Colonic mucosa (tissue), 4 donors: ENCODE results near the gene RETN. TPM values are rescaled to one million over a fixed set of nuclear protein-coding genes. Genes with fewer than 3 reads are reported as not detected.

Source experiments
- DNase-seq: peaks from one replicate; pipeline ENCODE4 v3.0.0-alpha.2; 2020
- H3K27ac ChIP-seq: fragments of 200-600 bp; one replicate; pipeline ENCODE4 v1.8.0; 2021
- H3K27me3 ChIP-seq: fragments of 200-600 bp; one replicate; pipeline ENCODE4 v1.8.0; 2021
- H3K36me3 ChIP-seq: fragments of 200-600 bp; one replicate; pipeline ENCODE4 v1.8.0; 2021
- H3K4me1 ChIP-seq: fragments of 200-600 bp; one replicate; pipeline ENCODE4 v1.8.0; 2021; ENCODE audit warnings: mild to moderate bottlenecking
- H3K4me3 ChIP-seq: fragments of 200-600 bp; one replicate; pipeline ENCODE4 v1.8.0; 2021
- H3K9ac ChIP-seq, 2 donors: one replicate each; pipeline ENCODE4 v1.7.0; 2013; ENCODE audit warnings: control low read depth in 2 of 2, low read depth in 2 of 2, low read length in 2 of 2
- H3K9me3 ChIP-seq: fragments of 200-600 bp; one replicate; pipeline ENCODE4 v1.8.0; 2021
- intact Hi-C: fragments of 100-400 bp; cut with DNase I; formaldehyde crosslinking; loops from one replicate; pipeline ENCODE4 v1.14.1; 2022
- total RNA-seq, 2 donors: library from RNA; stranded (reverse); fragmentation: NEBNext Ultra II Directional in 1 of 2; extraction: Animal tissue kit (Norgen Biotek cat#: 25700) in 1 of 2; gene quantifications; one replicate each; pipeline ENCODE4 v1.2.1, GENCODE V29; 2021
- TF ChIP-seq, protein P1 (sequence below): fragments of 200-600 bp; IDR thresholded peaks from one replicate; pipeline ENCODE4 v1.8.0; 2022; ENCODE audit warnings: antibody characterized with exemption, mild to moderate bottlenecking
- donor health status: healthy.
- donor health status: DM: no; HTN: no; CAD: no.
- donor health status: DM: no; HTN: no; CAD: no.

RETN gene
- total RNA-seq, 2 donors from 2014 or later, result not detected

DNA sequence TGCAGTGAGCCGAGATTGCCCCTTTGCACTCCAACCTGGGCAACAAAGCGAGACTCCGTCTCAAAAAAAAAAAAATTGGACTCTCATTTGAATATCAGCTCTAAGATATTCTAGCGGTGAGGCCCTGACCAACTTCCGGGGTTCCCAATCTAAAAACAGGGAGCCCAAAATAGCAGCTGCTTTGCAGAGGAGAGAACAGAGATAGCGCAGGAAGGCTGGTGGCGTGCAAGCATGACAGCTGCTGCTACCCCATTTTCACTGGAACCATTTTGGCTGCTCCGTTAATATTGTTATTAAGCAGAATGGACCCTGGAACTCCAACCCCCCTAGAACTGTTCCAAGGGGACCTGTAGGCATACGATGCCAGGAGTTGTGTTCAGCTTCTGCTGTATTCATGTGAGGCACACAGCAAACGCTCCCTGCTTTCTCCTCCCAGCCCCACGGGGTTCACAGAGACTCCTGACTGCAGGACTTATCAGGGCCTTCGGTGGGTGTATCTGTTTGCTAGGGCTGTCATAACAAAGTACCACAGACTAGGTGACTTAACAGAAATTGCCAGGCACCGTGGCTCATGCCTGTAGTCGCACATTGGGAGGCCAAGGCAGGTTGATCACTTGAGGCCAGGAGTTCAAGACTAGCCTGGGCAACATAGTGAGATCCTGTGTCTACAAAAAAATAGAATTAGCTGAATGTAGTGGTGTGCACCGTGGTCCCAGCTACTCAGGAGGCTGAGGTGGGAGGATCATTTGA lies 20.4 kb upstream of the RETN start:
- no peaks in the 10 kb centered on the region for H3K27me3 ChIP-seq
- intact Hi-C loops, result no loop called here
- TF ChIP-seq, protein P1, sequence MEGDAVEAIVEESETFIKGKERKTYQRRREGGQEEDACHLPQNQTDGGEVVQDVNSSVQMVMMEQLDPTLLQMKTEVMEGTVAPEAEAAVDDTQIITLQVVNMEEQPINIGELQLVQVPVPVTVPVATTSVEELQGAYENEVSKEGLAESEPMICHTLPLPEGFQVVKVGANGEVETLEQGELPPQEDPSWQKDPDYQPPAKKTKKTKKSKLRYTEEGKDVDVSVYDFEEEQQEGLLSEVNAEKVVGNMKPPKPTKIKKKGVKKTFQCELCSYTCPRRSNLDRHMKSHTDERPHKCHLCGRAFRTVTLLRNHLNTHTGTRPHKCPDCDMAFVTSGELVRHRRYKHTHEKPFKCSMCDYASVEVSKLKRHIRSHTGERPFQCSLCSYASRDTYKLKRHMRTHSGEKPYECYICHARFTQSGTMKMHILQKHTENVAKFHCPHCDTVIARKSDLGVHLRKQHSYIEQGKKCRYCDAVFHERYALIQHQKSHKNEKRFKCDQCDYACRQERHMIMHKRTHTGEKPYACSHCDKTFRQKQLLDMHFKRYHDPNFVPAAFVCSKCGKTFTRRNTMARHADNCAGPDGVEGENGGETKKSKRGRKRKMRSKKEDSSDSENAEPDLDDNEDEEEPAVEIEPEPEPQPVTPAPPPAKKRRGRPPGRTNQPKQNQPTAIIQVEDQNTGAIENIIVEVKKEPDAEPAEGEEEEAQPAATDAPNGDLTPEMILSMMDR, result no peak

DNA sequence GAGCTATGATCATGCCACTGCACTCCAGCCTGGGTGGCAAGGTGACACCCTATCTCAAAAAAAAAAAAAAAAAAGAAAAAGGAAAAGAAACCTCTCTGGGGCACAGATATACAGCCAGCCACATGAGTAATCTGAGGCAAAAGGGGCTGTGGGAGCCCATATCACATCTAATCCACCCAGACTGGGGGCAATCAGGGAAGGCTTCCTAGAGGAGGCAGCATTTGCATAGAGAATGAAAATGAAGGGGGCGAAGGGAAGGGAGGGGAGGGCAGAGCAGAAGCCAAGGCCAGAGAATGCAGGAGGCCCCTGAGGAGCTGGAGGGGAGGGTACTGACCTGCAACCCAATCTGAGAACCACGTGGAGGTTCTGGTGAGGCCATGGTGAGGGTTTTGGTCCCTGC lies 18.7 kb upstream of the RETN start:
- Histone ChIP-seq H3K27me3 (no peaks in the 10 kb centered on the region), H3K4me1 (no peaks in the 10 kb centered on the region), H3K27ac (no peak overlapping the region), H3K9ac (no peak overlapping the region), H3K9me3 (no peaks in the 10 kb centered on the region), H3K4me3 (no peak overlapping the region), H3K36me3 (no peaks in the 10 kb centered on the region)
- no peak for DNase-seq
- intact Hi-C loops, result no loop called here
- TF ChIP-seq, protein P1, result no peak

More for the DNA sequence above, 20.4 kb upstream of the RETN start:
- Histone ChIP-seq H3K27ac (no peak overlapping the region), H3K9ac (no peak overlapping the region), H3K9me3 (no peaks in the 10 kb centered on the region), H3K4me3 (no peak overlapping the region), H3K36me3 (no peaks in the 10 kb centered on the region), H3K4me1 (no peaks in the 10 kb centered on the region)
- no peak for DNase-seq

DNA sequence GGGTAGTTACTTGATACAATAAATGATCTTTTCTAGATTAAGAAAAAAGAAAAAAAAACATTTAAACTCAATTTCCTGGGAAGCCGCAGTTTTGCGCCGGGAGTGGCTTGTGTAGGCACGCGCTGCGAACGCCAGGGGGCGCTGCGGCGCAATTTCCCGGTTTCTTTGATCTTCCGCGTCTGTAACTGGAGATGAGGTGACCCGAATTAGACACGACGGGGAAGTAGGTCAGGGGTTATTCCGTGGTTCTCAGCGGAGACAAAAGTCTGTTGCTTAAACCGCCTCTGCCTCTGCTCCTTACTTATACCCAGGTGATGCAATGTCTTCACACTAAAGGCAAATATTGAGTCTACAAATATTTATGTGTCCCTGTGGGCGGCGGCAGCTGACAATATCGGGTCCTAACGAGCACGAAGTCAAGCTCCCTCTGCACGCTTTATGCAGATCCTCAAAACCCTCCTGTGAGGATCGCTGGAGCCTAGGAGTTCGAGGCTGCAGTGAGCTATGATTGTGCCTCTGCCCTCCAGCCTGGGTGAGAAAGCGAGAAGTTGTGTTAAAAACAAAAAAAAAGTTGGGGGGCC lies 16.7 kb upstream of the RETN start:
- TF ChIP-seq, protein P1, result peak; percentile 98
- Histone ChIP-seq H3K4me1 (no peaks in the 10 kb centered on the region), H3K4me3 (no peak overlapping the region), H3K27me3 (no peaks in the 10 kb centered on the region), H3K9ac (peak overlapping the region in 1 of 2 donors; percentile 26), H3K27ac (no peak overlapping the region), H3K9me3 (no peaks in the 10 kb centered on the region), H3K36me3 (no peaks in the 10 kb centered on the region)
- intact Hi-C loops, result no loop called here
- DNase-seq, result peak; percentile 91

DNA sequence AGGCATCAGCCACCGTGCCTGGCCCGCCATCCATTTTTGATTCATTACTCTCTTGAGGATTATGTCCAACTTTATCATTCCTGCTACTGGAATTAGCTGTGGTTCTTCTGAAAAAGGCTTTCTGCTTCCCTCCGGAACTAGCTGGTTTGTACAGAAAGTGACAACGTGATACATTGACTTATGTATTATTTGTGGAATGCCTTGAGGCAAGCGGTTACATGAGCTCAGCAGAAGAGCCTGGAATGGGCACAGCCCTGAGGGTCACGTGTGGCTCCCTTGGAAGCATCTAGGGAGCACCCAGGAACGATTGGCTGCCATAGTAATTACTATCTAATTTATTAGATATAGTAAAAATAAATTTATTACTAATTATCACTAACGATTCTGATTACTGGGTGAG lies 14.4 kb upstream of the RETN start:
- Histone ChIP-seq H3K9ac (no peak overlapping the region), H3K4me1 (no peaks in the 10 kb centered on the region), H3K27me3 (no peaks in the 10 kb centered on the region), H3K4me3 (no peak overlapping the region), H3K27ac (no peak overlapping the region), H3K36me3 (no peaks in the 10 kb centered on the region), H3K9me3 (no peaks in the 10 kb centered on the region)
- intact Hi-C loops, result no loop called here
- DNase-seq, result no peak
- TF ChIP-seq, protein P1, result no peak

DNA sequence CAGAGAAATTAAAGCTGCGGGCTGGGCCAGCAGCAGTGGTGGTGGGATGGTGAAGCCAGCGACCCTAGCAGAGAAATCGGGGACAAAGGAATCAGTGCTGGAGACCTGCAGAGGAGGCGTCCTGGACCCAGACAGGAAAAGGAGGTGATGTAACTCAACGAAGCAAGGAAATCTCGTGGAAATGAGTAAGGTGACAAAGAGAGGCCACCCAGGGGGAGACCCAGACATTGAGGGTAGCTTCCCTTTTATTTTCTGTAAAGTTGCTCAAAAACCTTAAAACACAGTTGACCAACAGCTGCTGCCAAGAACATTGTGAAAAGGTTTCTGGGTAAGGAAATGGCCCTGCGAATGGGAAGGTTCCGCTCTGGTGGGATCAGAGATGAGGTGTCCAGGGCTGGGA lies 13.3 kb upstream of the RETN start:
- TF ChIP-seq, protein P1, result no peak
- Histone ChIP-seq H3K9me3 (no peaks in the 10 kb centered on the region), H3K36me3 (no peaks in the 10 kb centered on the region), H3K27me3 (no peaks in the 10 kb centered on the region), H3K9ac (no peak overlapping the region), H3K4me1 (no peaks in the 10 kb centered on the region), H3K4me3 (no peak overlapping the region), H3K27ac (no peak overlapping the region)
- intact Hi-C loops, result no loop called here
- DNase-seq, result no peak
